A549 (cell line): Measurements from ENCODE around the gene PDE4C. TPM values are rescaled to one million over a fixed set of nuclear protein-coding genes. Genes with fewer than 3 reads are reported as not detected.

Experiments
- ATAC-seq, 2 experiments: fragments of 200-7000 bp in 1 of 2; fragments of >200 bp in 1 of 2; cut with Nextera tagmentation in 1 of 2; cut with Tn5 transposase in 1 of 2; 3 replicates each; pipeline versions ENCODE4 v1.8.0 to v1.9.1; 2018 to 2020; ENCODE audit warnings: mild to moderate bottlenecking in 1 of 2, moderate library complexity in 1 of 2
- CTCF ChIA-PET: fragments of 300-600 bp; sonication (Branson Sonifier 250); formaldehyde crosslinking; extraction: SDS; loops from one replicate; lab custom pipeline; 2021; ENCODE audit warnings: antibody characterized with exemption, inconsistent platforms; lab: Yijun Ruan, JAX
- POLR2A ChIA-PET: fragments of 350-600 bp; formaldehyde crosslinking; extraction: SDS; loops from one replicate; lab custom pipeline; 2021; ENCODE audit warnings: antibody characterized with exemption, inconsistent platforms; lab: Yijun Ruan, JAX
- DNase-seq, 2 experiments: peaks; one replicate each; pipeline versions ENCODE4 v3.0.0 to v3.0.0-alpha.2; 2011 to 2016; ENCODE audit warnings: low read depth in 1 of 2, low spot score in 1 of 2
- FAIRE-seq: peaks from 2 replicates; lab custom pipeline; 2011; peaks lifted over from hg19 to GRCh38; lab: Jason Lieb, UNC
- H3K27ac ChIP-seq, 2 experiments: fragments of >200 bp; sonication (Bioruptor Twin); formaldehyde crosslinking; 3 replicates each; pipeline ENCODE4 v1.5.1; 2016 to 2017
- H3K4me1 ChIP-seq: fragments of >200 bp; sonication (Bioruptor Twin); formaldehyde crosslinking; 3 replicates; pipeline ENCODE4 v1.6.1; 2016
- H3K4me2 ChIP-seq: fragments of >200 bp; sonication (Bioruptor Twin); formaldehyde crosslinking; 3 replicates; pipeline ENCODE4 v1.6.1; 2016
- H3K4me3 ChIP-seq: fragments of >200 bp; sonication (Bioruptor Twin); formaldehyde crosslinking; 3 replicates; pipeline ENCODE4 v1.5.1; 2016
- H3K9me3 ChIP-seq: fragments of >200 bp; sonication (Bioruptor Twin); formaldehyde crosslinking; 3 replicates; pipeline ENCODE4 v1.6.1; 2016
- ATOH8 ChIP-seq: fragments of 250-450 bp; sonication (Bioruptor Pico); IDR thresholded peaks from 2 replicates; pipeline ENCODE4 v1.5.0; 2020; ENCODE audit warnings: low read depth, mild to moderate bottlenecking, moderate library complexity
- BCL3 ChIP-seq: fragments of >200 bp; sonication (Bioruptor Twin); formaldehyde crosslinking; IDR thresholded peaks from 3 replicates; pipeline ENCODE4 v1.6.1; 2016
- CBX8 ChIP-seq: fragments of 200-600 bp; sonication (generic); IDR thresholded peaks from 2 replicates; pipeline ENCODE4 v1.6.1; 2016
- CEBPB ChIP-seq, 2 experiments: fragments of >200 bp in 1 of 2; sonication (Bioruptor Twin) in 1 of 2; formaldehyde crosslinking in 1 of 2; IDR thresholded peaks; 2 replicates each; pipeline ENCODE4 v1.6.1; 2012 to 2016
- CHD2 ChIP-seq: fragments of 150-350 bp; IDR thresholded peaks from 2 replicates; pipeline ENCODE4 v1.6.1; 2014; ENCODE audit warnings: low read length; ENCODE audit not compliant: partially characterized antibody
- E2F6 ChIP-seq: IDR thresholded peaks from 2 replicates; pipeline ENCODE4 v1.6.1; 2012; ENCODE audit warnings: low read depth, borderline replicate concordance
- EHF ChIP-seq: fragments of 250-450 bp; sonication (Bioruptor Pico); IDR thresholded peaks from 2 replicates; pipeline ENCODE4 v1.5.0; 2020; ENCODE audit warnings: mild to moderate bottlenecking
- ELK1 ChIP-seq: fragments of 150-350 bp; IDR thresholded peaks from 2 replicates; pipeline ENCODE4 v1.6.1; 2014; ENCODE audit warnings: low read depth, mild to moderate bottlenecking, low read length
- EP300 ChIP-seq, 2 experiments: fragments of >200 bp; sonication (Bioruptor Twin); formaldehyde crosslinking; IDR thresholded peaks; 2 replicates in 1 of 2; 3 replicates in 1 of 2; pipeline ENCODE4 v1.6.1; 2016 to 2017
- ESRRA ChIP-seq: fragments of 150-350 bp; IDR thresholded peaks from 2 replicates; pipeline ENCODE4 v1.6.1; 2014; ENCODE audit warnings: mild to moderate bottlenecking, low read length, borderline replicate concordance
- FOSB ChIP-seq: fragments of 250-450 bp; sonication (Bioruptor Pico); IDR thresholded peaks from 2 replicates; pipeline ENCODE4 v1.5.0; 2020; ENCODE audit warnings: mild to moderate bottlenecking, moderate library complexity
- FOXS1 ChIP-seq: fragments of 250-450 bp; sonication (Bioruptor Pico); IDR thresholded peaks from 2 replicates; pipeline ENCODE4 v1.5.0; 2020; ENCODE audit warnings: mild to moderate bottlenecking, moderate library complexity
- HEYL ChIP-seq: fragments of 250-450 bp; sonication (Bioruptor Pico); IDR thresholded peaks from 2 replicates; pipeline ENCODE4 v1.8.0; 2021; ENCODE audit warnings: mild to moderate bottlenecking, moderate library complexity
- HOXA7 ChIP-seq: fragments of 250-450 bp; sonication (Bioruptor Pico); IDR thresholded peaks from 2 replicates; pipeline ENCODE4 v1.5.0; 2020; ENCODE audit warnings: mild to moderate bottlenecking, moderate library complexity
- HOXB13 ChIP-seq: fragments of 250-450 bp; sonication (Bioruptor Pico); IDR thresholded peaks from 2 replicates; pipeline ENCODE4 v1.5.0; 2020; ENCODE audit warnings: low read depth, mild to moderate bottlenecking, moderate library complexity
- JUN ChIP-seq, 2 experiments: fragments of >200 bp; sonication (Bioruptor Twin); formaldehyde crosslinking; IDR thresholded peaks; 2 replicates in 1 of 2; 3 replicates in 1 of 2; pipeline ENCODE4 v1.6.1; 2016 to 2017
- JUNB ChIP-seq: fragments of >200 bp; sonication (Bioruptor Twin); formaldehyde crosslinking; IDR thresholded peaks from 2 replicates; pipeline ENCODE4 v1.6.1; 2016
- KDM5A ChIP-seq: fragments of 200-600 bp; sonication (generic); IDR thresholded peaks from 2 replicates; pipeline ENCODE4 v1.6.1; 2016; ENCODE audit warnings: antibody characterized with exemption, mild to moderate bottlenecking
- MAFK ChIP-seq: fragments of 450-650 bp; IDR thresholded peaks from 2 replicates; pipeline ENCODE4 v1.6.1; 2014; ENCODE audit not compliant: partially characterized antibody
- MAZ ChIP-seq: fragments of 150-350 bp; IDR thresholded peaks from 2 replicates; pipeline ENCODE4 v1.6.1; 2014; ENCODE audit warnings: antibody characterized with exemption, low read depth, low read length, borderline replicate concordance
- MYC ChIP-seq: IDR thresholded peaks from 2 replicates; pipeline ENCODE4 v1.6.1; 2012; ENCODE audit warnings: mild to moderate bottlenecking, inconsistent platforms, low read length, improper control_type of control experiment, borderline replicate concordance
- PBX3 ChIP-seq: IDR thresholded peaks from 2 replicates; pipeline ENCODE4 v1.6.1; 2012
- POLR2A ChIP-seq: IDR thresholded peaks from 2 replicates; pipeline ENCODE4 v1.6.1; 2012; ENCODE audit warnings: mild to moderate bottlenecking, low read length
- POLR2AphosphoS2 ChIP-seq: conservative IDR thresholded peaks from 2 replicates; pipeline ENCODE4 v1.6.1; 2012; ENCODE audit warnings: low read length, improper control_type of control experiment, inconsistent platforms
- RCOR1 ChIP-seq: fragments of 150-350 bp; IDR thresholded peaks from 2 replicates; pipeline ENCODE4 v1.6.1; 2014; ENCODE audit warnings: antibody characterized with exemption, low read length, low read depth
- REST ChIP-seq: fragments of 200-600 bp; sonication (generic); IDR thresholded peaks from 2 replicates; pipeline ENCODE4 v1.6.1; 2016; ENCODE audit warnings: antibody characterized with exemption, mild to moderate bottlenecking, moderate library complexity
- SREBF2 ChIP-seq: fragments of 450-650 bp; IDR thresholded peaks from 2 replicates; pipeline ENCODE4 v1.6.1; 2014; ENCODE audit warnings: mild to moderate bottlenecking, moderate library complexity
- TFCP2L1 ChIP-seq: fragments of 250-450 bp; sonication (Bioruptor Pico); IDR thresholded peaks from 2 replicates; pipeline ENCODE4 v1.5.0; 2021; ENCODE audit warnings: mild to moderate bottlenecking
- USF2 ChIP-seq: fragments of 450-650 bp; IDR thresholded peaks from 2 replicates; pipeline ENCODE4 v1.6.1; 2014; ENCODE audit warnings: antibody characterized with exemption
- ZC3H11A ChIP-seq: fragments of 450-650 bp; IDR thresholded peaks from 2 replicates; pipeline ENCODE4 v1.6.1; 2014; ENCODE audit warnings: antibody characterized with exemption, mild to moderate bottlenecking
- WGBS: methylation state at CpG from one replicate; pipeline ENCODE4 v1.1.6; 2017; ENCODE audit errors: missing lambda C conversion rate; 5-methylcytosine and 5-hydroxymethylcytosine counted together
- polyA plus RNA-seq, 4 experiments: library from polyadenylated mRNA; depleted of rRNA in 3 of 4; stranded (reverse); fragments of >200 nt; fragmentation: RNase III in 1 of 4; extraction: RNeasy Plus Mini Kit Qiagen cat#74134 plus additional on column Dnase treatment in 1 of 4; gene quantifications; 2 replicates in 3 of 4; 3 replicates in 1 of 4; pipeline ENCODE4 v1.2.3, GENCODE V29; 2011 to 2017

PDE4C gene
- polyA plus RNA-seq, 2 of the 4 experiments (the other 2 are of a cell fraction), result 0.25 to 0.65 TPM

- H3K27ac ChIP-seq, result peak overlapping the region; percentile 88 to 94
- ATAC-seq (no peak), FAIRE-seq (no peak), DNase-seq (no peak)
- H3K4me2 ChIP-seq, result peak overlapping the region; percentile 88
- 0 out of 3 replicates have a peak overlapping the region, but pooled peaks have one; percentile 7 for H3K4me3 ChIP-seq
- H3K9me3 ChIP-seq, result no peaks in the 10 kb centered on the region
- ChIA-PET POLR2A (interaction anchor here (1.0 to 1.4 kb wide), 3 partner anchors 19 to 65 kb away, joined by 3 to 10 read pairs (median 5); partner anchors contain the start of gene LSM4), CTCF (interaction anchor here (0.6 to 10.2 kb wide), 9 partner anchors 21 to 278 kb away, joined by 3 to 158 read pairs (median 4); no protein-coding TSS in a partner anchor)
- TF ChIP-seq EHF (CRISPR knock-in tag), result no peak
- no peak for TF ChIP-seq TFCP2L1
- no peak for TF ChIP-seq FOXS1 (CRISPR knock-in tag)
- TF ChIP-seq ATOH8 (CRISPR knock-in tag), result no peak
- TF ChIP-seq HEYL (CRISPR knock-in tag), result no peak
- no peak for TF ChIP-seq MAFK
- no peak for TF ChIP-seq JUNB
- no peak for TF ChIP-seq EP300 (IDR thresholded peaks at IDR 0.05)
- no peak for TF ChIP-seq ZC3H11A
- no peak for TF ChIP-seq HOXB13 (CRISPR knock-in tag)
- no peak for TF ChIP-seq USF2
- no peak for TF ChIP-seq POLR2A
- TF ChIP-seq KDM5A, result no peak
- TF ChIP-seq FOSB (CRISPR knock-in tag), result no peak
- no peak for TF ChIP-seq HOXA7
- no peak for TF ChIP-seq RCOR1
- TF ChIP-seq MAZ, result no peak
- TF ChIP-seq POLR2AphosphoS2, result no peak
- no peak for TF ChIP-seq E2F6
- H3K4me1 ChIP-seq, result peaks cover 50% of the 10 kb centered on the region
- 96% methylated on average over 12 of the region's 13 CpGs for WGBS
Observed at GRCh38 chr19:18273561-18274218, 47.5 kb upstream of the PDE4C start.

- H3K27ac ChIP-seq, result no peak overlapping the region
- H3K9me3 ChIP-seq, result no peaks in the 10 kb centered on the region
- ChIA-PET CTCF (interaction anchor here (0.7 to 2.1 kb wide), 12 partner anchors 8 to 63 kb away, joined by 3 to 13 read pairs (median 4); no protein-coding TSS in a partner anchor), POLR2A (no interaction called here)
- H3K4me2 ChIP-seq, result no peak overlapping the region
- ATAC-seq (no peak; a peak in 1 of 6 replicates), DNase-seq (no peak), FAIRE-seq (no peak)
- WGBS, result 72% methylated on average over 6 of the region's 6 CpGs
- H3K4me3 ChIP-seq, result no peak overlapping the region
- peaks cover 39% of the 10 kb centered on the region for H3K4me1 ChIP-seq
- TF ChIP-seq CBX8 (no peak), CHD2 (no peak), POLR2AphosphoS2 (no peak), SREBF2 (no peak), ELK1 (no peak), FOXS1 (CRISPR knock-in tag) (no peak), JUN (IDR thresholded peaks at IDR 0.05) (no peak), ESRRA (no peak), CEBPB (IDR thresholded peaks at IDR 0.05) (no peak), REST (0 out of 2 replicates have a peak, but pooled peaks have one; percentile 7), MYC (no peak), BCL3 (no peak), PBX3 (no peak)
Observed at GRCh38 chr19:18271433-18271841, 45.2 kb upstream of the PDE4C start.
